DOHH2 (cell line): ENCODE measurements around the gene SDHA.

Experiments
- H3F3A ChIP-seq: fragments of 200-600 bp; sonication (generic), shearing (Covaris generic); 2 replicates; pipeline ENCODE4 v1.6.0; 2016; ENCODE audit warnings: antibody characterized with exemption, mild to moderate bottlenecking; ENCODE audit not compliant: control insufficient read depth, insufficient read depth
- H3K27ac ChIP-seq: fragments of 200-600 bp; sonication (generic); 2 replicates; pipeline ENCODE4 v1.5.1; 2014; ENCODE audit warnings: low read depth, mild to moderate bottlenecking, low read length, moderate library complexity
- H3K27me3 ChIP-seq: fragments of 200-600 bp; sonication (generic); 2 replicates; pipeline ENCODE4 v1.6.1; 2014; ENCODE audit warnings: mild to moderate bottlenecking, low read length, mixed read lengths; ENCODE audit not compliant: control insufficient read depth
- H3K36me3 ChIP-seq: fragments of 200-600 bp; sonication (generic); 2 replicates; pipeline ENCODE4 v1.6.1; 2014; ENCODE audit warnings: mild to moderate bottlenecking, low read length, moderate library complexity, mixed read lengths; ENCODE audit not compliant: control insufficient read depth
- H3K4me1 ChIP-seq: fragments of 200-600 bp; sonication (generic); 2 replicates; pipeline ENCODE4 v1.6.1; 2014; ENCODE audit warnings: mild to moderate bottlenecking, low read length, mixed read lengths; ENCODE audit not compliant: control insufficient read depth
- H3K4me2 ChIP-seq: fragments of 200-600 bp; sonication (generic); 2 replicates; pipeline ENCODE4 v1.6.0; 2014; ENCODE audit warnings: mild to moderate bottlenecking, low read length, moderate library complexity
- H3K4me3 ChIP-seq: fragments of 200-600 bp; sonication (generic); 2 replicates; pipeline ENCODE4 v1.5.1; 2014; ENCODE audit warnings: mild to moderate bottlenecking, low read length, mixed read lengths
- H3K79me2 ChIP-seq: fragments of 200-600 bp; sonication (generic); 2 replicates; pipeline ENCODE4 v1.6.1; 2014; ENCODE audit warnings: mild to moderate bottlenecking, low read length, mixed read lengths; ENCODE audit not compliant: control insufficient read depth
- H3K9me2 ChIP-seq: fragments of 200-600 bp; sonication (generic); replicated peaks from 2 replicates; pipeline ENCODE4 v1.6.1; 2014; ENCODE audit warnings: mild to moderate bottlenecking, low read length, mixed read lengths; ENCODE audit not compliant: control insufficient read depth
- H3K9me3 ChIP-seq: fragments of 200-600 bp; sonication (generic); 2 replicates; pipeline ENCODE4 v1.6.1; 2014; ENCODE audit warnings: antibody characterized with exemption, low read length, mixed read lengths; ENCODE audit not compliant: control insufficient read depth, insufficient read depth
- H4K20me1 ChIP-seq: fragments of 200-600 bp; sonication (generic); 2 replicates; pipeline ENCODE4 v1.6.0; 2014; ENCODE audit warnings: low read depth, mild to moderate bottlenecking, antibody characterized with exemption, low read length, moderate library complexity; ENCODE audit not compliant: control insufficient read depth, insufficient read depth
- EZH2phosphoT487 ChIP-seq: fragments of 200-600 bp; sonication (generic); IDR thresholded peaks from 2 replicates; pipeline ENCODE4 v1.6.1; 2017; ENCODE audit warnings: borderline replicate concordance, mild to moderate bottlenecking, antibody characterized with exemption, low read length, moderate library complexity, mixed read lengths
- TF ChIP-seq, protein P1 (sequence below): fragments of 200-600 bp; sonication (generic); IDR thresholded peaks from one replicate; pipeline ENCODE4 v1.5.1; 2014; ENCODE audit warnings: antibody characterized with exemption, mild to moderate bottlenecking, low read depth, low read length; ENCODE audit not compliant: poor library complexity, severe bottlenecking

The SDHA gene

DNA sequence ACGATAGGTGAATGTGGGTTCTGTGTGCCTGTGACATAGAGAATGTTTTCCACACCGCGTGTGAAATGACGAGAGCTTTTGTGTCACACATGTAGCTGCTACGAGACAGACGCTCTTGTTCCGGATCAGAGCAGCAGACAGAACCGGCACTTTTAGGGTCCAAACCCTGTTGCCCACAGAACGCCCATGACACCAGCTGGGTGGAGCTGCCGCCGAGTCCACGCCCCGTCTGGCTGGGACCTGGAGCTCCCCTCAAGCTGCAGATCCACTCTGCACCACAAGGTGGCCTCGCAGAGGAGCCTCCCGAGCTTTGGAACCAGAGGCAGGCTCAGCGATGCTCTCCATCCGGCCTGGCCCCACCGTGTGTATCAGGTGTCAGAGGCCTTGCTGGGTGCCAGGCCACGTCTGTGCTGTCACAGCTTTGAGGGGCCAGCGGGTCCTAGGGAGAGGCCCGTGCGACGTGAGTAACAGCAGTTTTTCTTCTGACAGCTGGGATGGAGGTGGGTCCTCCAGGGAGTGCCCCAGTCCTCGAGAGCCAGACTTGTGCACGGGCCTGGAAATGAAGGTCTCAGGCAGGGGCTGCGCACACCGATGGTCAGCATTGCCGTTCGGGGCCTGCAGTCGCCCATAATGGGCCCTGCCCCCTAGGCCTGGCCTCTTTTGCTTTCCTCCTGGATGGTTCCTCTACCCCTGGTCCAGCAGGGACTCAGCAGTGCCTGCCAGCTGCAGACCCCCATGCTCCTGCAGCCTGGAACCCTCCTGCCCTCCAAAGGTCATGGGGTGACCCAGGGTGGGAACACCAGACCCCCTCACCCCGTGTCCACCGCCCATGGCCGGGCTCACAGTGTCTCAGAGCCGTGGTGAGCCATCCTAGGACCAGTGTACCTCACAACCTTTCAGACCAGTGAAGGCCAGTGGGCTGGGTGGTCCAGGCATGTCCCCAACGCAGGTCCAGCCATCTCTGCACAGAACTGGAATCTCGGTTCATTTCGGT lies 29.3 kb upstream of the SDHA start:
- H3K27me3 ChIP-seq: no peaks in the 10 kb centered on the region
- H3K9me2 ChIP-seq: no peaks in the 10 kb centered on the region
- H3K4me3 ChIP-seq: peak overlapping the region; percentile 47
- H3K36me3 ChIP-seq: no peaks in the 10 kb centered on the region
- no peaks in the 10 kb centered on the region for H3K9me3 ChIP-seq
- peaks cover 57% of the 10 kb centered on the region for H3K4me1 ChIP-seq
- H3K79me2 ChIP-seq: peaks cover 5% of the 10 kb centered on the region; the same call in 1 of the 2 replicates
- H3F3A ChIP-seq: peaks cover 5% of the 10 kb centered on the region; the same call in 1 of the 2 replicates
- TF ChIP-seq, protein P1, sequence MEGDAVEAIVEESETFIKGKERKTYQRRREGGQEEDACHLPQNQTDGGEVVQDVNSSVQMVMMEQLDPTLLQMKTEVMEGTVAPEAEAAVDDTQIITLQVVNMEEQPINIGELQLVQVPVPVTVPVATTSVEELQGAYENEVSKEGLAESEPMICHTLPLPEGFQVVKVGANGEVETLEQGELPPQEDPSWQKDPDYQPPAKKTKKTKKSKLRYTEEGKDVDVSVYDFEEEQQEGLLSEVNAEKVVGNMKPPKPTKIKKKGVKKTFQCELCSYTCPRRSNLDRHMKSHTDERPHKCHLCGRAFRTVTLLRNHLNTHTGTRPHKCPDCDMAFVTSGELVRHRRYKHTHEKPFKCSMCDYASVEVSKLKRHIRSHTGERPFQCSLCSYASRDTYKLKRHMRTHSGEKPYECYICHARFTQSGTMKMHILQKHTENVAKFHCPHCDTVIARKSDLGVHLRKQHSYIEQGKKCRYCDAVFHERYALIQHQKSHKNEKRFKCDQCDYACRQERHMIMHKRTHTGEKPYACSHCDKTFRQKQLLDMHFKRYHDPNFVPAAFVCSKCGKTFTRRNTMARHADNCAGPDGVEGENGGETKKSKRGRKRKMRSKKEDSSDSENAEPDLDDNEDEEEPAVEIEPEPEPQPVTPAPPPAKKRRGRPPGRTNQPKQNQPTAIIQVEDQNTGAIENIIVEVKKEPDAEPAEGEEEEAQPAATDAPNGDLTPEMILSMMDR: peak; percentile 86
- TF ChIP-seq EZH2phosphoT487: no peak
- peak overlapping the region; percentile 9; the same call in 1 of the 2 replicates for H3K27ac ChIP-seq
- H4K20me1 ChIP-seq: no peaks in the 10 kb centered on the region
- H3K4me2 ChIP-seq: peak overlapping the region; percentile 77

DNA sequence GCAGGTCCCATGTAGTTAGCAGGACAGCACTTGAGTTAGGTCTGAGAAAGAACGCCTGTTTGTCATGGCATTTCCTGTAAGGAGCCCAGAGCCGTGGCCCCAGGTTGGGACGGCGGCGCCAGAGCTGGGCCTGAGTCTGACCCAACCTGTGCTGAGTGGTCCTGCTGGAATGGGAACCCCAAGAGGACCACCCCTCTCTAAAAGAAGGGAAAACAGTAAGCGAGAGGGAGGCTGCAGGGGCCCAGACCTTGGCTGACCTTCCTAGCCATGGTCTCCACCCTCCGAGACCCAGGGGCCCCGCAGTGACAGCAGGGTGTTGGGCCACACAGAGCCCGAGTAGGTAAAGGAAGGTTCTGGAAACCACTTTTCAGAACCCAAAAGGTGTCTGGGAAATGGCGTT lies 28.6 kb upstream of the SDHA start:
- no peaks in the 10 kb centered on the region for H3K36me3 ChIP-seq
- peaks cover 5% of the 10 kb centered on the region; the same call in 1 of the 2 replicates for H3K79me2 ChIP-seq
- no peaks in the 10 kb centered on the region for H4K20me1 ChIP-seq
- no peaks in the 10 kb centered on the region for H3K9me3 ChIP-seq
- no peaks in the 10 kb centered on the region for H3K27me3 ChIP-seq
- H3K4me2 ChIP-seq: peak overlapping the region; percentile 77
- H3K27ac ChIP-seq: peak overlapping the region; percentile 80
- TF ChIP-seq, protein P1: no peak
- TF ChIP-seq EZH2phosphoT487: no peak
- H3K9me2 ChIP-seq: no peaks in the 10 kb centered on the region
- H3K4me1 ChIP-seq: peaks cover 63% of the 10 kb centered on the region
- peaks cover 5% of the 10 kb centered on the region; the same call in 1 of the 2 replicates for H3F3A ChIP-seq
- H3K4me3 ChIP-seq: peak overlapping the region; percentile 47

DNA sequence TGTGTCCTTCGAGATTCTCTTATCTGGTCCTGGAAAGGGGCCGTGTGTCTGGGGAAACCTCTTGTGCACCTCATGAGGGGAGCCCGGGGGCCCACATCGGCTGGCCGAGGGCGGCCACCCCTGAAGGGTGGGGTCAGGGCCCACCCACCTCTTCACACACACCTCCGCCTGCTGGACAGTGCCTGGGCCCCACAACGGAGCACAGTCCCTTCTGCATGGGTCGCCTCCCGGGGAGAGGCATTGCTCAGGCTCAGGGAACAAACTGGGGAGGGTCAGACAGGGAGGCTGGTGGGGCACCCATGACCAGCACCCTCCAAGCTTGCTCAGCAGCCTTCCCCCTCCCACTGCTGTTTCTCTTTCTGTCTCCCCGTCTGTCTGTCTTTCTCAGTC lies 28.1 kb upstream of the SDHA start:
- H3K4me1 ChIP-seq: peaks cover 68% of the 10 kb centered on the region
- H3K9me3 ChIP-seq: no peaks in the 10 kb centered on the region

More for the DNA sequence above, 28.1 kb upstream of the SDHA start:
- H4K20me1 ChIP-seq: no peaks in the 10 kb centered on the region
- H3K27ac ChIP-seq: peak overlapping the region; percentile 80
- peaks cover 5% of the 10 kb centered on the region; the same call in 1 of the 2 replicates for H3K79me2 ChIP-seq
- H3K36me3 ChIP-seq: no peaks in the 10 kb centered on the region
- peak overlapping the region; percentile 77 for H3K4me2 ChIP-seq
- H3F3A ChIP-seq: peaks cover 5% of the 10 kb centered on the region; the same call in 1 of the 2 replicates
- peak overlapping the region; percentile 65 for H3K4me3 ChIP-seq
- no peaks in the 10 kb centered on the region for H3K27me3 ChIP-seq
- no peaks in the 10 kb centered on the region for H3K9me2 ChIP-seq
- no peak for TF ChIP-seq EZH2phosphoT487
- TF ChIP-seq, protein P1: no peak
